Sigmoid colon (tissue), 4 donors: ENCODE data around the gene FOXD2.

Source experiments
- POLR2A ChIP-seq, 2 donors: fragments of 450-650 bp; IDR thresholded peaks; one replicate each; pipeline ENCODE4 v1.6.1; 2016; ENCODE audit warnings: antibody characterized with exemption in 2 of 2, mild to moderate bottlenecking in 2 of 2, moderate library complexity in 2 of 2
- POLR2AphosphoS5 ChIP-seq, 4 donors: sonication (generic); formaldehyde crosslinking; IDR thresholded peaks; one replicate each; pipeline ENCODE4 v1.6.1; 2017; ENCODE audit warnings: antibody characterized with exemption in 4 of 4
- TF ChIP-seq, protein P1 (sequence below), 4 experiments: fragments of 450-650 bp in 3 of 4; fragments of 200-600 bp in 1 of 4; IDR thresholded peaks; one replicate each; pipeline ENCODE4 v1.5.1; 2016 to 2019; ENCODE audit warnings: antibody characterized with exemption in 4 of 4, mild to moderate bottlenecking in 3 of 4, moderate library complexity in 2 of 4

DNA sequence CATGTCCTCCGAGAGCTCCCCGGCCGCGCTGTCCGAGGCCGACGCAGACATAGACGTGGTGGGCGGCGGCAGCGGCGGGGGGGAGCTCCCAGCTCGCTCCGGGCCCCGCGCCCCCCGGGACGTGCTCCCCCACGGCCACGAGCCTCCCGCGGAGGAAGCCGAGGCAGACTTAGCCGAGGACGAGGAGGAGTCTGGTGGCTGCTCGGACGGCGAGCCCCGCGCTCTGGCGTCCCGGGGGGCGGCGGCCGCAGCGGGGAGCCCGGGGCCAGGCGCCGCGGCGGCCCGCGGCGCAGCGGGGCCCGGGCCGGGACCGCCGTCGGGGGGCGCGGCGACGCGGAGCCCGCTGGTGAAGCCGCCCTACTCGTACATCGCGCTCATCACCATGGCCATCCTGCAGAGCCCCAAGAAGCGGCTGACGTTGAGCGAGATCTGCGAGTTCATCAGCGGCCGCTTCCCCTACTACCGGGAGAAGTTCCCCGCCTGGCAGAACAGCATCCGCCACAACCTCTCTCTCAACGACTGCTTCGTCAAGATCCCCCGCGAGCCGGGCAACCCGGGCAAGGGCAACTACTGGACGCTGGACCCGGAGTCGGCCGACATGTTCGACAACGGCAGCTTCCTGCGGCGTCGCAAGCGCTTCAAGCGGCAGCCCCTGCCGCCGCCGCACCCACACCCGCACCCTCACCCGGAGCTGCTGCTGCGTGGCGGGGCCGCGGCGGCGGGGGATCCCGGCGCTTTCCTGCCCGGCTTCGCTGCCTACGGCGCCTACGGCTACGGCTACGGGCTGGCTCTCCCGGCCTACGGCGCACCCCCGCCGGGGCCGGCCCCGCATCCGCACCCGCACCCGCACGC lies 547 bp downstream of the FOXD2 start:
- TF ChIP-seq, protein P1, sequence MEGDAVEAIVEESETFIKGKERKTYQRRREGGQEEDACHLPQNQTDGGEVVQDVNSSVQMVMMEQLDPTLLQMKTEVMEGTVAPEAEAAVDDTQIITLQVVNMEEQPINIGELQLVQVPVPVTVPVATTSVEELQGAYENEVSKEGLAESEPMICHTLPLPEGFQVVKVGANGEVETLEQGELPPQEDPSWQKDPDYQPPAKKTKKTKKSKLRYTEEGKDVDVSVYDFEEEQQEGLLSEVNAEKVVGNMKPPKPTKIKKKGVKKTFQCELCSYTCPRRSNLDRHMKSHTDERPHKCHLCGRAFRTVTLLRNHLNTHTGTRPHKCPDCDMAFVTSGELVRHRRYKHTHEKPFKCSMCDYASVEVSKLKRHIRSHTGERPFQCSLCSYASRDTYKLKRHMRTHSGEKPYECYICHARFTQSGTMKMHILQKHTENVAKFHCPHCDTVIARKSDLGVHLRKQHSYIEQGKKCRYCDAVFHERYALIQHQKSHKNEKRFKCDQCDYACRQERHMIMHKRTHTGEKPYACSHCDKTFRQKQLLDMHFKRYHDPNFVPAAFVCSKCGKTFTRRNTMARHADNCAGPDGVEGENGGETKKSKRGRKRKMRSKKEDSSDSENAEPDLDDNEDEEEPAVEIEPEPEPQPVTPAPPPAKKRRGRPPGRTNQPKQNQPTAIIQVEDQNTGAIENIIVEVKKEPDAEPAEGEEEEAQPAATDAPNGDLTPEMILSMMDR (IDR thresholded peaks at IDR 0.05): no peak
- TF ChIP-seq POLR2AphosphoS5 (IDR thresholded peaks at IDR 0.05) (no peak), POLR2A (IDR thresholded peaks at IDR 0.05) (no peak)
